NB4 (cell line): ENCODE measurements around the gene CES4A.

Experiments
- DNase-seq: peaks from one replicate; pipeline ENCODE4 v3.0.0; 2010; ENCODE audit warnings: low read depth
- H3K4me3 ChIP-seq: one replicate; pipeline ENCODE4 v1.5.1; 2011; ENCODE audit warnings: mild to moderate bottlenecking, low read depth, low read length, moderate library complexity
- MYC ChIP-seq: IDR thresholded peaks from 2 replicates; pipeline ENCODE4 v1.6.1; 2011; ENCODE audit warnings: low read depth, low read length
- POLR2A ChIP-seq: IDR thresholded peaks from 2 replicates; pipeline ENCODE4 v1.6.1; 2011; ENCODE audit warnings: mild to moderate bottlenecking; ENCODE audit not compliant: insufficient read length; ENCODE audit errors: extremely low read depth
- TF ChIP-seq, protein P1 (sequence below): IDR thresholded peaks from 2 replicates; pipeline ENCODE4 v1.6.1; 2011; ENCODE audit warnings: low read depth, low read length
- TF ChIP-seq, protein P2 (sequence below): IDR thresholded peaks from one replicate; pipeline ENCODE4 v1.5.1; 2012; ENCODE audit warnings: low read depth, low read length

The CES4A gene

DNA sequence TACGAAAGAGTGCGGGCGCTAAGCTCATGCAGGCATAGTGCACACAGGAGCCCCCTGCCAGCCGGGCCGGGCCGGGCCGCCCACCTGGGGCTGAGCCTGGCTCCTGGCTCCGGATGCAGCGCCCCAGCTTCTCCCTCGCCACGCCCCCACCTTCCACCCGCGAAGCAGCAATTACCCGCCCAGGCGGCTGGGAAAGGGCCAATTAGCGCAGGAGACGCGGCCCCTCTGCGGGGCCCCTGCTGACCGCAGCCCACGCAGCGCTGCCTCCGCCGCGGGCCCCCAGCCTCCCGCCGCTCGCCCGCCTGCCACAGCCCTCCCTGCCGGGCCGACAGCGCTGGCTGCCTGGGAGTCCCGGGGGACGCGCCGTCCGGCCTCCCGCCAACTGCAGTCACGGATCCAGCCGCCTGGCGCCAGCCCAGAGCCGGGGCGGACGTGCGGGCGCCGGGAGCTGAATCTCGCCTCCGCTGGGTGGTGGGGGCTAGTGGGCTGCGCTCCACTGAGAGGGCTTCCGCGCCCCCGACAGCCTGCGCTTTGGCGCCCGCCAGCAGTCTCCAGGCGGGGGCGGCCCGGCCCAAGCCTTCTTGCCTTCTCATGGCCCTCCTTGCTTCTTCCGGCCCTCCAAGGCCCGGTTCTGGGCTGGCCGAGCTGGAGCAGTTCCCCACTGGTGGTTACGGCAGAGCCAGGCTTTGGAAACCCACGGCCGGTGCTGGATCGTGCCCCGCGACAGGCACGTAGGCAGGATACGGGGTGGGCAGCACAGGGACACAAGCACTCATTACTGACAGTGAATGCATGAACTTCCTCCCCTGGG lies 25.6 kb downstream of the CES4A start:
- DNase-seq: peak; percentile 90
- TF ChIP-seq MYC: 0 out of 2 replicates have a peak, but pooled peaks have one; percentile 56
- TF ChIP-seq, protein P1, sequence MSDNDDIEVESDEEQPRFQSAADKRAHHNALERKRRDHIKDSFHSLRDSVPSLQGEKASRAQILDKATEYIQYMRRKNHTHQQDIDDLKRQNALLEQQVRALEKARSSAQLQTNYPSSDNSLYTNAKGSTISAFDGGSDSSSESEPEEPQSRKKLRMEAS: peak; percentile 3; the same call in 1 of the 2 replicates
- TF ChIP-seq, protein P2, sequence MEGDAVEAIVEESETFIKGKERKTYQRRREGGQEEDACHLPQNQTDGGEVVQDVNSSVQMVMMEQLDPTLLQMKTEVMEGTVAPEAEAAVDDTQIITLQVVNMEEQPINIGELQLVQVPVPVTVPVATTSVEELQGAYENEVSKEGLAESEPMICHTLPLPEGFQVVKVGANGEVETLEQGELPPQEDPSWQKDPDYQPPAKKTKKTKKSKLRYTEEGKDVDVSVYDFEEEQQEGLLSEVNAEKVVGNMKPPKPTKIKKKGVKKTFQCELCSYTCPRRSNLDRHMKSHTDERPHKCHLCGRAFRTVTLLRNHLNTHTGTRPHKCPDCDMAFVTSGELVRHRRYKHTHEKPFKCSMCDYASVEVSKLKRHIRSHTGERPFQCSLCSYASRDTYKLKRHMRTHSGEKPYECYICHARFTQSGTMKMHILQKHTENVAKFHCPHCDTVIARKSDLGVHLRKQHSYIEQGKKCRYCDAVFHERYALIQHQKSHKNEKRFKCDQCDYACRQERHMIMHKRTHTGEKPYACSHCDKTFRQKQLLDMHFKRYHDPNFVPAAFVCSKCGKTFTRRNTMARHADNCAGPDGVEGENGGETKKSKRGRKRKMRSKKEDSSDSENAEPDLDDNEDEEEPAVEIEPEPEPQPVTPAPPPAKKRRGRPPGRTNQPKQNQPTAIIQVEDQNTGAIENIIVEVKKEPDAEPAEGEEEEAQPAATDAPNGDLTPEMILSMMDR: no peak
- no peak for TF ChIP-seq POLR2A
- peak overlapping the region; percentile 53 for H3K4me3 ChIP-seq

DNA sequence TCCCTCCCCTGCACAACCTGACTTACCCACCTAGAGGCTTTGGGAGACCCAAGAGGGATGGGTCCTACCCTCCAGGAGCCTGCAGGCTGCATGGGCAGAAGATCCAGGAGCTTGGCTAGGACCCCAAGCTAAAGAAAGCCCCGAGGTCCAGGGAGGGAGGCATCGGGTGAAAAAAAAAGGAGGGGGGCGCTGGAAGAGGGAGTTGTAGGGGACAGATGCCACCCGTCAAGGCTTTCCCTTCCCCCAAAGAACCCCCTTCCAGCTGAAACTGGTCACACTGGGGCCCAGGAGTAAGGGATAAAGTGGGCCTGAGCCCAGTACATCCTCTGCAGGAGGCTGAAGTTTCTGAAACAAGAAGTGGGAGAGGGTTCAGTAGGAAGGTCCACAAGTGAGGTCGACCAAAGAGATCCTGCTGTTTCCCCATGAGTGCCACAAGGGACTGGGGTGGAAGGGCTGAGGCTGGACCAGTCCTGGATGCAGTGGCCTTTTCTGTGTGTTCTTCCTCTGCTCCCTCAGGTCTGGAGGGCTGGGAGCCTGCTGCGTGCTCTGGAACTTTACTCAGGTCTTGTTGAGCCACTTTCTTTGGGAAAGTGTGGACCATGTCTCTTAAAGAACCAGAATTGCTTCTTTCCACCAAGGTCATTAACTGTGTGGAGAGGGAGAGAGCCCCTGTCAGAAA lies 26.4 kb downstream of the CES4A start:
- peak; percentile 28 for DNase-seq
- TF ChIP-seq POLR2A (no peak), MYC (no peak)
- TF ChIP-seq, protein P2: no peak
- TF ChIP-seq, protein P1: no peak
- H3K4me3 ChIP-seq: peak overlapping the region; percentile 53

DNA sequence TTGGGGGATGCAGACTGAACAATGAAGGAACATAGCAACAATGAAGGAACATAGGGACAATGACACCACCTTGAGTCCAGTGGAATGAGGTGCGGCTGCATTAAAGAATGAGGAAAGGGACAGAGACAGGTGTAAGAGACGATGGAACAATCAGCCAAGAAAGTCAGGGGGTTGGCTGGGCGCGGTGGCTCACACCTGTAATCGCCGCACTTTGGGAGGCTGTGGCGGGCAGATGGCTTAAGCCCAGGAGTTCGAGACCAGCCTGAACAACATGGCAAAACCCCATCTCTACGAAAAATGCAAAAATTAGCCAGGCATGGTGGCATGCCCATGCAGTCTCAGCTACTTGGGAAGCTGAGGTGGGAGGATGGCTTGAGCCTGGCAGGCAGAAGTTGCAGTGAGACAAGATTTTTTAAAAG lies 26.9 kb downstream of the CES4A start:
- TF ChIP-seq, protein P2: peak; percentile 5
- TF ChIP-seq, protein P1: no peak
- DNase-seq: peak; percentile 39

DNA sequence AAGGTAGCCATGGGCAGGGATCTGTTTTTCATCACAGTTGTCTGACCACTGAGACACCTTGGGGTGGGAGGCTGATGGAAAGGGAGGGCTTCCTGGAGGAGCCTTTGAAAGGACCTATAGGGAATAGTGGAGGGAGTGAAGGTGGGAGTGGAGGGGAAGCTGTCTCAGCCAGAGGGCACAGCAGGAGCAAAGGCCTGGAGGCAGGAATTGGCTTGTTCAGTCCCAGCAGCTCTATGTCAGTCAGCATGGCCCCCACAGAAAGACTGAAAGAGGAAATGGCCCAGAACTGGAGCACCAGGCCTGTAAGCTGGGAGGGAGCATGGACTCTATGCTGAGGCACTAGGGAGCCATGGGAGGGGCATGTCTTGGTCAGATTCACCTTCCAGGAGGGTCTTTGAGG lies 27.8 kb downstream of the CES4A start:
- TF ChIP-seq, protein P2: no peak
- TF ChIP-seq MYC (no peak), POLR2A (no peak)
- TF ChIP-seq, protein P1: no peak
- DNase-seq: no peak
- H3K4me3 ChIP-seq: no peak overlapping the region

More for the DNA sequence above, 26.9 kb downstream of the CES4A start:
- H3K4me3 ChIP-seq: no peak overlapping the region

DNA sequence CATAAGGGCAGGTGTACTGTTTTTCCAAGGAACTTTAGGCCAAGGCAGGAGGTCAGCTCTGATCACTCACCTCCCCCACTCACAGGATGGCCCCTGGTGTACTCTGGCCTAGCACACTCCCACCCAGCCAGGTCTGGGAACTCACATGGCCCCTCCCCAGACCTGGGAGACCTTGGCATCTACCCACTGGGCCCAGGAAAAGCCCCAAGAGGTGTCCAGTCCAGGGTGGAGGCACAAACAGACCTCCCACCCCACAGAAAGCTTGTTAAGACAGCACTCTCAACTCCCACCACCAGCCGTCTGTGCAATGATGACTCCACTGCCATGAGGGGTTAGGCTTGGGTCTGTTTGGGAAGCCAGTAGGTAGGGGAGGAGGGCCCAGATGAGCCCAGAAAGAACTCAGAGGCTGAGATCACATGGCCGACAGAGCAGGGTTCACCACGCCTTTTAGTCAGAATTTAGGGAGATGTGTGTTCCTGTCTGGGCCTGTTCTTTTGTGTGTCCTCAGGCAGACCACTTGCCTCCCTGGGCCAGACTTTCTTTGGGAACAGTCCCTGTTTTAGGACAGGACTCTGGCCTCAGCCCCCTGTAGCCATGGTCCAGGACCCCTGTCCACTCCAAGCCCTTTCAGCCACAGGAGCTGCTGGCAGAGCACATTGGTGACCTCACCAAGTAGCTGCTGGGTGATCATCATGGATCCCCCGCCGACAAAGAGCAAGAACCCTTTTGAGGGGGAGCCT lies 28.5 kb downstream of the CES4A start:
- no peak for DNase-seq
- TF ChIP-seq MYC: no peak
- no peak overlapping the region for H3K4me3 ChIP-seq

DNA sequence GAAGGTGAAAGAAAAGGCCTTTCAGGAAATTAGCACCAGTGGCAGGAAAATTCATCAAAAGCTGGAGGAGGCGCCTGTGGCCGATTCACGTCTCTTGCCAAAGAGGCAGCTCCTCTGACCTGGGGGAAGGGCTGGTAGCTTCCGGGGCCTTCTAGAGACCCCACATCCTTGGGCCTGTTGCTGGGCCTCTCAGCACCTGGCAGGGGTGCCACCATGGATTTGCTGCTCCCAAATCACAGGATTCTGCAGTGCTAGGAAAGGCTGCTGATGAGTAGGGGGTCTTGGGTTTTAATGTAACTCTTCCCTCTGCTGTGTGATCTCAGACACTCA lies 29.0 kb downstream of the CES4A start:
- DNase-seq: no peak
- TF ChIP-seq, protein P2: no peak
- TF ChIP-seq, protein P1: no peak
- TF ChIP-seq MYC (no peak), POLR2A (no peak)
- H3K4me3 ChIP-seq: no peak overlapping the region
